OCI-LY3 (cell line): Measurements from ENCODE around the gene ERBB4.

Experiments
- CTCF ChIP-seq: fragments of 200-600, 300-600 bp; sonication (generic); IDR thresholded peaks from 2 replicates; pipeline ENCODE4 v1.5.1; 2014; ENCODE audit warnings: antibody characterized with exemption, low read length, low read depth
- EZH2phosphoT487 ChIP-seq: fragments of 200-600 bp; shearing (Covaris generic); IDR thresholded peaks from 2 replicates; pipeline ENCODE4 v1.6.1; 2018; ENCODE audit warnings: antibody characterized with exemption, mixed run types, low read depth

DNA sequence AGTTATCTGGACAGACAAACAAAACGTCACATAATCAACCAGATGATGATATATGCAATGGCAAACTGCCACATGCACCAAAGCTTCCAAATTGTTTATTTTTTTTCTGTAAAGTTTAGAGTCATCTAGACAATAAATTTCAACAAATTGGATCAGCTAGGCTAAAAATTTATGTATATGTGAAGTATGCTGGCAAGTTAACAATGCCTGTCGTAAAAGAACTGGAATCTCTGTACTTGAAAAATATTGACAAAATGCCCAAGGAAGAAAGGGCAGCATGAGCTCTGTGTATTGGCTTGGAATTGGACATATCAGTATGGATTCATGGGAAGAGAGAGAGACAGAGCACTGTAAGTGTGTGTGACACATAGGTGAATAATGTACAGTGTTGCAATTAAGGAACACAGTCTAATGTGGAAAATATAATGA is 309.8 kb downstream of the ERBB4 start:
- TF ChIP-seq CTCF, result no peak
- no peak for TF ChIP-seq EZH2phosphoT487
